Measurements from ENCODE around the gene MRM1. TPM values are rescaled to one million over a fixed set of nuclear protein-coding genes. Genes with fewer than 3 reads are reported as not detected.
A peak's percentile ranks its signal among the peaks of the same experiment; 100 is the strongest.

Gene MRM1
- total RNA-seq, 2 donors from 2014 or later = 6.2 to 26.5 TPM

GRCh38 chr17:36625188-36625587, 23.8 kb downstream of the MRM1 start:
- TF ChIP-seq, protein P1, sequence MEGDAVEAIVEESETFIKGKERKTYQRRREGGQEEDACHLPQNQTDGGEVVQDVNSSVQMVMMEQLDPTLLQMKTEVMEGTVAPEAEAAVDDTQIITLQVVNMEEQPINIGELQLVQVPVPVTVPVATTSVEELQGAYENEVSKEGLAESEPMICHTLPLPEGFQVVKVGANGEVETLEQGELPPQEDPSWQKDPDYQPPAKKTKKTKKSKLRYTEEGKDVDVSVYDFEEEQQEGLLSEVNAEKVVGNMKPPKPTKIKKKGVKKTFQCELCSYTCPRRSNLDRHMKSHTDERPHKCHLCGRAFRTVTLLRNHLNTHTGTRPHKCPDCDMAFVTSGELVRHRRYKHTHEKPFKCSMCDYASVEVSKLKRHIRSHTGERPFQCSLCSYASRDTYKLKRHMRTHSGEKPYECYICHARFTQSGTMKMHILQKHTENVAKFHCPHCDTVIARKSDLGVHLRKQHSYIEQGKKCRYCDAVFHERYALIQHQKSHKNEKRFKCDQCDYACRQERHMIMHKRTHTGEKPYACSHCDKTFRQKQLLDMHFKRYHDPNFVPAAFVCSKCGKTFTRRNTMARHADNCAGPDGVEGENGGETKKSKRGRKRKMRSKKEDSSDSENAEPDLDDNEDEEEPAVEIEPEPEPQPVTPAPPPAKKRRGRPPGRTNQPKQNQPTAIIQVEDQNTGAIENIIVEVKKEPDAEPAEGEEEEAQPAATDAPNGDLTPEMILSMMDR (IDR thresholded peaks at IDR 0.05) = no peak
- H3K9me3 ChIP-seq = no peaks in the 10 kb centered on the region
- H3K4me1 ChIP-seq = no peaks in the 10 kb centered on the region
- H3K36me3 ChIP-seq = no peaks in the 10 kb centered on the region
- intact Hi-C loops (cut with DNase I) = loop anchor here (5.0 kb wide), 1 partner anchor 422 kb away; no protein-coding TSS in a partner anchor
- H3K9ac ChIP-seq (ENCODE audit: low read depth in 2 of 2, low read length in 2 of 2) = no peak overlapping the region
- no peak overlapping the region for H3K4me3 ChIP-seq
- no peak for DNase-seq
- H3K27ac ChIP-seq = no peak overlapping the region
- no peaks in the 10 kb centered on the region for H3K27me3 ChIP-seq

GRCh38 chr17:36627101-36627500, 25.7 kb downstream of the MRM1 start:
- no peak for DNase-seq
- Histone ChIP-seq H3K36me3 (no peaks in the 10 kb centered on the region), H3K4me1 (no peaks in the 10 kb centered on the region), H3K27me3 (no peaks in the 10 kb centered on the region), H3K9me3 (no peaks in the 10 kb centered on the region), H3K9ac (ENCODE audit: low read depth in 2 of 2, low read length in 2 of 2) (no peak overlapping the region), H3K4me3 (no peak overlapping the region), H3K27ac (no peak overlapping the region)
- TF ChIP-seq, protein P1 (IDR thresholded peaks at IDR 0.05) = no peak
- intact Hi-C loops (cut with DNase I) = loop anchor here (5.0 kb wide), 1 partner anchor 420 kb away; no protein-coding TSS in a partner anchor

- Histone ChIP-seq H3K4me1 (no peaks in the 10 kb centered on the region), H3K36me3 (no peaks in the 10 kb centered on the region), H3K4me3 (no peak overlapping the region), H3K9me3 (no peaks in the 10 kb centered on the region), H3K9ac (ENCODE audit: low read depth in 2 of 2, low read length in 2 of 2) (no peak overlapping the region), H3K27me3 (no peaks in the 10 kb centered on the region), H3K27ac (no peak overlapping the region)
- TF ChIP-seq, protein P1 (IDR thresholded peaks at IDR 0.05) = no peak
- intact Hi-C loops (cut with DNase I) = loop anchor here (2.0 to 5.0 kb wide), 2 partner anchors 126 to 419 kb away; no protein-coding TSS in a partner anchor
- DNase-seq = no peak
These were observed 27.2 kb downstream of the MRM1 start for GRCh38 chr17:36628576-36628975.

GRCh38 chr17:36629252-36629847, 28.0 kb downstream of the MRM1 start:
- intact Hi-C loops (cut with DNase I) = loop anchor here (2.0 to 5.0 kb wide), 2 partner anchors 125 to 418 kb away; no protein-coding TSS in a partner anchor
- TF ChIP-seq, protein P1 (IDR thresholded peaks at IDR 0.05) = peak; percentile 99
- Histone ChIP-seq H3K27ac (no peak overlapping the region), H3K27me3 (no peaks in the 10 kb centered on the region), H3K9ac (ENCODE audit: low read depth in 2 of 2, low read length in 2 of 2) (no peak overlapping the region), H3K4me1 (no peaks in the 10 kb centered on the region), H3K9me3 (no peaks in the 10 kb centered on the region), H3K4me3 (no peak overlapping the region), H3K36me3 (no peaks in the 10 kb centered on the region)
- peak; percentile 80 for DNase-seq

DNA sequence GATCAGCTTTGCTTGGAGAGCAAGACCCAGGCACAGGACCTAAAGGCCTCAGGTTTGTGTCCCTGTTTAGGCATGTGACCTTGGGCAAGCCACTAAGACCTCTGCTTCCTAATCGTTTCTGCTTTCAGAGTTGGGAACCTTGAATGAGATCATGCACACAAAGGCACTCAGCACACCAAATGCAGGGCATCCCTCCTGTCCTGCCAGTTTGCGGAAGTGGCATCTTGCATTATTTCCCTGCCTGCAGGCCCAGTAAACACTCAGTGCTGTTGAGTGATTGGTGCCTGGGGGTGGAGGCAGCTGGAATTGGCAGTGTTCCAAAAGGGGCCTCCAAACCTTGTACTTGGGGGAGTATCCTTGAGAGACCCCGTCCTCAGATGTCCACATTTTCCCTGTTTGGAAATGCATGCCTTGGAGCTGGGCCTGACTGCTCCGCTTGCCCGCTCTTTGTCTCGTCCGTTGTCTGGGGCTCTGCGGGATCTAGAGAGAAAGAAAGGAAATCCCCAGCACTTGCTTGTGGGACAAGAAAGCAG, 28.7 kb downstream of the MRM1 start:
- DNase-seq = no peak
- TF ChIP-seq, protein P1 (IDR thresholded peaks at IDR 0.05) = no peak
- no peaks in the 10 kb centered on the region for H3K27me3 ChIP-seq
- H3K4me3 ChIP-seq = no peak overlapping the region
- H3K9me3 ChIP-seq = no peaks in the 10 kb centered on the region
- H3K4me1 ChIP-seq = no peaks in the 10 kb centered on the region
- H3K9ac ChIP-seq (ENCODE audit: low read depth in 2 of 2, low read length in 2 of 2) = no peak overlapping the region
- no peaks in the 10 kb centered on the region for H3K36me3 ChIP-seq
- no peak overlapping the region for H3K27ac ChIP-seq
- intact Hi-C loops (cut with DNase I) = loop anchor here (2.0 to 5.0 kb wide), 3 partner anchors 77 to 417 kb away; no protein-coding TSS in a partner anchor

All from colonic mucosa (tissue), 4 donors.